Measurements from ENCODE around the gene NEK3.
A peak's percentile ranks its signal among the peaks of the same experiment; 100 is the strongest.
"Not testable (repeated sequence)": the region's sequence is repeated elsewhere in the genome, so short reads cannot be mapped to it uniquely, and the experiment has no call there.

The NEK3 gene, protein sequence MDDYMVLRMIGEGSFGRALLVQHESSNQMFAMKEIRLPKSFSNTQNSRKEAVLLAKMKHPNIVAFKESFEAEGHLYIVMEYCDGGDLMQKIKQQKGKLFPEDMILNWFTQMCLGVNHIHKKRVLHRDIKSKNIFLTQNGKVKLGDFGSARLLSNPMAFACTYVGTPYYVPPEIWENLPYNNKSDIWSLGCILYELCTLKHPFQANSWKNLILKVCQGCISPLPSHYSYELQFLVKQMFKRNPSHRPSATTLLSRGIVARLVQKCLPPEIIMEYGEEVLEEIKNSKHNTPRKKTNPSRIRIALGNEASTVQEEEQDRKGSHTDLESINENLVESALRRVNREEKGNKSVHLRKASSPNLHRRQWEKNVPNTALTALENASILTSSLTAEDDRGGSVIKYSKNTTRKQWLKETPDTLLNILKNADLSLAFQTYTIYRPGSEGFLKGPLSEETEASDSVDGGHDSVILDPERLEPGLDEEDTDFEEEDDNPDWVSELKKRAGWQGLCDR

DNA sequence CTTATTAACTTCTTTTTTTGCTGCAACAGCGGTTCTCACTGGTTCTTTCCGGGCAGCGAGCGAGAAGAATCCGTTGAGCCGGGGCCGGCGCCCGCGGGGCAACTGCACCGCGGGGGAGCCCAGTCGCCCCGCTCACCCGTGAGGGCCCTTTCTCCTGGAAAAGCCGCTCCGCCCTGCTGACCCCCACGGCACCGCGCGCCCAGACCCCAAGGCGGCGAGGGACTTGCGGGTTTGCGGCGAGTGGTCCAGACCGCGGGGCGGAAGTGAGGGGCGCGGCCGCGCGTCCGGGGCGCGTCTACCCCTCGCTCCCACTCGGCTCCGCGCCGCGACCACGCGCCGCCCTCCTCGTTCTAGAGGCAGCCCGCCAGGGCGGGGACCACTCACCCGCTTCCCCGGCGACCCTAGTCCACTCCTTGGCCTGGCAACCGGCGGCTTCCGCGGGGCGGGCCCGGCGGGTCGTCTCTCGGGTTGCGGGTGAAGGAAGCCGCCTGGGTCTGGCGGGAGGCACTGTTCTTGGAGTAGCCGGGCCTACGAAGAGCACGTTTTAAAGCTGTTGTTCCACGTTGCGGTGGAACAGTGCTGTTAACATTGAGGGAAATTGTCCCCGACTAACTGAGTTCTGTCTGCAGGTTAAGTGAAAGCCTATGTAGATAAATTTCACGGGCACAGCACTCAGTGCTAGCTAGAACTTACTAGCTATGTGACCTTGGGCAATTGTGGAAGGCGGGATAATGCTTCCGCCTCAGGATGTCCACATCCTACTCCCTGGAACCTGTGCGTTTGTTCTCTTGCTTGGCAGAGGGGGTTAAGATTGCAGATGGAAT lies at the start of gene NEK3:
NEK3 (minus strand) TSS at position 439 of the 824 bp plus-strand sequence. CDS start 3,406 bp downstream, outside the sequence.
- DNase-seq: peak; percentile 53 to 76

DNA sequence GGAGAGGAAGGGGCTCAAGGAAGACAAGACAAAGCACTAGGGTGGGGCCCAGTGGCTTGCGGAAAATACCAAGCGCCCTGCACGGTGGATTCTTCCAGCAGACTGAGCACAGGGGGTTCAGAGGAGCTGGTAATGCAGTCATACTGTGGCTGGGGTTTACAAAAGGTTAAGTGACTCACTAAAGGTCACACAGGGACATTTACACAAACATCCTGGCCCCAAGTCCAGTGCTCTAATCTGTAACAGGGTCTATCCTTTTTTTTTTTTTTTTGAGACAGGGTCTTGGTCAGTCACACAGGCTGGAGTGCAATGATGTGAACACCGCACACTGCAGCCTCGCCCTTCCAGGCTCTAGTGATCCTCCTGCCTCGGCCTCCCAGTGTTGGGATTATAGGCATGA lies 49.0 kb upstream of the NEK3 start:
- DNase-seq: not testable (repeated sequence)

DNA sequence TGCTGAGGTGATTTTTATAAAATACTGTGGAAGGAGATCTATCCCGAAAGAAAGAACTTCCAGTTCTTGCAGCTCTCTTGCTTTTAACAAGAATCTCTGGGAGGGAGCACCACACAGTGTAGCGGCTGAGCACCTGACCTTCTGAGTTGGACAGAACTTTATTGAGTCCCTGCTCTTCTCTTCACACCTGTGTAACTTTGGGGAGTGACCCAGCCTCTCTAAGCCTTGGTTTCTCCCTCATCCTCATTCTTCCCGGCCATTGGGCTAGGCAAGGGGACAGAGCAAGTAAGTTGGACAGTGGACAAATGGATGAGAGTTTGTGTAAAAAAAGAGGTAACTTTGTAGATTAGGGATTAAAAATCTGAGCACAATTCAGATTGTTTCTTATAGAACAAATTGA lies 48.5 kb upstream of the NEK3 start:
- not testable (repeated sequence) for DNase-seq

DNA sequence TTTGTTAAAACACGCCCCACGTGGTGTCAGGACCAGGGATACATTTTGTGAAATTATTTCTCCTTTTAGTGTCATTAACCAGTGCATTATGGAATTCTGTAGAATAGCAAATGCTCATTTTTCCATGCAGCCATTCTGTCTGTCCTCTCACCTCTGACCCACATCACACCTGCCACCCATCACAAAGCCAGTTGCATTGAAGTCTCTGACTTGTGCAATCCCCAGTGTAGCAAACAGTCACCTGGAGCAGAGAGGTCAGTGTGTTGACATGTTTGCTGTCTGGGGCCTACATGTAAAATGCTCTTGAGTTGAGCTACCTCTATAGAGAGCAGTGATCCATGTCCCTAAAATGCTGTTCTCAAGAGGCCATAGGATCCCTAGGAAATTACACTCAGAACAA lies 47.9 kb upstream of the NEK3 start:
- DNase-seq: not testable (repeated sequence)

DNA sequence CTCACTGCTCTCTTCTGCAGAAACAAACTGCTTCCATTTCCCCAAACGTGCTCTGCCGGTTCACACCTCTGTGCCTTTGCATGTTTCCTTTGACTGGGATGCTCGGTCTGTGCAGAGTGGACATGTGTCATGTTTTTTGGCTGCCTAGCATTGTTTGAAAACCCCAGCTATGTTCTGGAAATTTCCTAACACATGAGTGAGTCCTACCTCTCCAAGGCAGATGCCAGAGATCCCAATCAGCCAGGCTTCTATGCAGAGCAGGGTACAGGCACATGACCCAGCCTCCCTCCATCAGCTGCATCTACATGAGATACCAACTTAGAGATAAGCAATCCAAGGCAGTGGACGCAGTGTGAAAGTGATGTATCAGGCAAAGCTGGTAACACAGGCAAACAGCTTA lies 45.1 kb upstream of the NEK3 start:
- DNase-seq: not testable (repeated sequence)

DNA sequence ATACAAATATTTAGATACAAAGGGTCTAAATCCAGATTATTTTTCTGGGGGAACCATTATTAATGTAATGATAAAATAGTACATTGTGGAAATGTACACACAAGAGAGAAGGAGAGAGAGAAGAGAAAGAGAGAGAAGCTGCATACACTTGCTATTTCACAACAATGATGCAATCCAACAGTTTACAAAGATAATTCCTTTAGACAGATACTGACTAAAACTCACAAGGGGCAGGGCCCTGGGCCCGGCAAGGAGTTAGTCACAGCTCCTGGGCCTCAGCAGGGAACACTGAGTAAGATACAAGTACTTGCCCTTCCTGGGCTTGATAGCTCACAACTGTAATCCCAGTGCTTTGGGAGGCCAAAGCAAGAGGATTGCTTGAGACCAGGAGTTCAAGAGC lies 44.5 kb upstream of the NEK3 start:
- DNase-seq: not testable (repeated sequence)

DNA sequence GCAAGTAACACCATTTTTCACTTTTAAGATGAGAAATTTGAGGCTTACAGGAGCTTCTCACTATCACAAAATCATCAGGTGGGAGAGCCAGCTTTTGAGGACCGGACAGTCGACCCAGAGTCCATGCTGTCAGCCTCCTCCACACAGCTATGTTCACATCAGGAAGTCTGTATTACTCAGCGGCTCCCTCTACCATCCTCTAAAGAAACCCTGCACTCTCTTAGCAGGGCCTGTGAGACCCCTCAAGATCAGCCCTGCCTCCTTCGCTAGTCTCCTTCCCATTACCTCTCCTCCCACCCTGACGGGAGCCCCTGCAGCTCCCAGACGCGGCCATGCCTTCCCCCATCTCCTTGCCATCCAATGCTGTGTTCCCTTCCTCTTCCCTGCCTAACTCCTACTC lies 43.1 kb upstream of the NEK3 start:
- not testable (repeated sequence) for DNase-seq

DNA sequence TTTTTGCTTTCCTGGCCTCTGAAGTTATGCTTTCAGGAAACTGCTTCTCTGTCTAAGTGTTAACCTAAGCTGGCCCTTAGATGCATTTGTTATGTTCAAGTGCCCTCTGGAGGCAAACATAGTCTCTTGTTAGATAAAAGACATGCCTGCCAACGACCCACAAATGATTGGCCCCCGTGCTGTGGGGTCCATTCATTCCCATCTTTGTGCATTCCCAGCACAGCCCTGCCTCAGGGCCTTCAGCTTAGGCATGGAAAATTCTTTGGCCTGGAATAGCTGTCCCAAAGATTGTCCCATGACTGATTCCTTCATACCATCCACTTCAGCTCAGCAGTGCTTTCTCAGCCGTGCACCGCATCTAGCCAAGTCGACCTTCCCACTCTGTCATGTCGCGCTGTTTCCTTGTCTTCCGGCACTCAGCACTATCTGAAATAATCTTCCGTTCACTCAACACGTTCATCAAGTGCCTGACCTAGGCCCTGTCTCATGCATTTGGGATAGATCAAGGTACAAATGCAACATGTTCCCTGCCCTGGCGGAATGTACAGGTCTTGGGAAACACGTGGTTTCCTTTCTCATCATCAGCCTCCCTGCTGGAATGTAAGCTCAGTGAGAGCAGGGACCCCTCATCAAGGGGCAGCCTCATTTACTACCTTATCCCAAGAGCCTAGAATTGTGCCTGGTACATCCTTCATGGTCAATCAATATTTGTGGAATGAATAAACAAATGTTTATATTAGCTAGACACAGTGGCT lies 42.2 kb upstream of the NEK3 start:
- peak in 1 of 2 experiments; percentile 17 for DNase-seq

DNA sequence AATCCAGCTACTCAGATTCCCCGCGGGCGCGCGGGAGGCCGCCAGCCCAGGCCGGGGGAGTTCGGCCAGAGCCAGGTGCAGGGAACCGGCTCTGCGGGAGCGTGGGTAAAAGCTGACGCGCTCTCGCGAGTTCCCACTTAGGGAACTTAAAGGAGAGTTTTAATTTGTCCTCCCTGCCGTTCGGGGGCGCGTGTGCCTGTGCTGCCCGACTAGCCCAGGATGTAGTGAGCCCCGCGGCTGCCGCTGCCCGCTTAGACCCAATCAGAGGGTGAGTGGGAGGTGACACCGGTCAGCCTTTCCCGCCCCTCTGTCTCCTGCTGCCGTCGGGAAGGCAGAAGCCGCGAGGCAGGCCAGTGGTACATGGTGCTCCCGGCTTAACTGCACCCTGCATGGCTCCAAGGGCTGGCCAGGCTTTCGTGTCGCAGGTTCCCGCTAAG lies 36.0 kb upstream of the NEK3 start:
- DNase-seq: peak; percentile 89 to 91

DNA sequence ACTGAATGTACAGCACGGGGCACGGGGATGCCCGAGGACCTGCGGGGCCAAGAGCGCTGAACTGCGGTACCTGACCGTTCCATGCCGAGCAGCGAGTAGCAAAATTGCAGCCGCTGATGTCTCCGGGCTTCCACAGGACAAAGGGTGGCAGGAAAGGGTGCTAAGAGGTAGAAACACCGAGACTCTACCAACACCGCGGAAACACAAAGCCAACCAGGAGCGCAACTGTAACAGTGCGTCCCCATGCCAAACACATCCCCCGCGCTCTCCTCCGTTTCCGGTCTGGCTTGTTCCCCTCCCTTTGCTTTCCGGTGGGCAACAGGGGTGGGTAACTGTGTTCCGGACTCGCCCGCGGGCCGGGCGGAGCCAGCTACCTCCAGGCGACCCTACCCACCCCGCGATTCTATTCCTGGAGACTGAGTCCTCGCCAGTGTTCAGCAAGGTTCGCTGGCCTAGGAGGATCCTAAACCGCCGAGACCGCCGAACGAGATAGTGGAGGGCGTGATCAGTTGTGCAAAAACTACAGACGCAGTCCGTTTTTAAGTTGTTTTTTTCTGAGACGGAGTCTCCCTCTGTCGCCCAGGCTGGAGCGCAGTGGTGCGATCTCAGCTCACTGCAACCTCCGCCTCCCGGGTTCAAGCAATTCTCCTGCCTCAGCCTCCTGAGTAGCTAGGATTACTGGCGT lies 34.9 kb upstream of the NEK3 start:
- peak; percentile 41 for DNase-seq

DNA sequence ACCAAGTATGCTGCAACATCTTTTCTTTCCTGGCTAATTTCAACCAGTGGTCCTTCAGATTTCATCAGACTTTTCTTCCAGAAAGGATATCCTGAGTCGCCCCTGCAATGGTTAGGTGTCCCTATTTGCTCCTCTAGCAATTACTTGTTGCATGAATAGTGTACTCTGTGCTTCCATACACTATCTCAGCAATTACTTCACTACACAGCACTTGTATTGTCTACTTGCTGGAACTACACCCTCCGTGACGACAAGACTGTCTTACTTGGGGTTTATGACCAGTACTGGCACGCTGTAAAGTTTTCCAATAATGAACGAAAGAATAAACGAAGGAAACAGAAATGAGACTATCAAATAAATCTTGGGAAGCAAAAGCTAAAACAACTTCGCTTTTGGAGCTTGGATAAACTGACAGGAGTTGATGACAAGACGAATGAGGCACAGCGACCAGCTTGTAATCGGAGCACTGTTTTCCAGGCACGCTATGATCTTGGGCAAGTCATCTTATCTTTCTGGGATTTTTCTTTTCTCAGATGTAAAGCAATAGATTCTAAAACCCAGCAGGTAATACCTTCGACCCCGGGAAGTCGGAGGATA lies 34.3 kb upstream of the NEK3 start:
- not testable (repeated sequence) for DNase-seq

DNA sequence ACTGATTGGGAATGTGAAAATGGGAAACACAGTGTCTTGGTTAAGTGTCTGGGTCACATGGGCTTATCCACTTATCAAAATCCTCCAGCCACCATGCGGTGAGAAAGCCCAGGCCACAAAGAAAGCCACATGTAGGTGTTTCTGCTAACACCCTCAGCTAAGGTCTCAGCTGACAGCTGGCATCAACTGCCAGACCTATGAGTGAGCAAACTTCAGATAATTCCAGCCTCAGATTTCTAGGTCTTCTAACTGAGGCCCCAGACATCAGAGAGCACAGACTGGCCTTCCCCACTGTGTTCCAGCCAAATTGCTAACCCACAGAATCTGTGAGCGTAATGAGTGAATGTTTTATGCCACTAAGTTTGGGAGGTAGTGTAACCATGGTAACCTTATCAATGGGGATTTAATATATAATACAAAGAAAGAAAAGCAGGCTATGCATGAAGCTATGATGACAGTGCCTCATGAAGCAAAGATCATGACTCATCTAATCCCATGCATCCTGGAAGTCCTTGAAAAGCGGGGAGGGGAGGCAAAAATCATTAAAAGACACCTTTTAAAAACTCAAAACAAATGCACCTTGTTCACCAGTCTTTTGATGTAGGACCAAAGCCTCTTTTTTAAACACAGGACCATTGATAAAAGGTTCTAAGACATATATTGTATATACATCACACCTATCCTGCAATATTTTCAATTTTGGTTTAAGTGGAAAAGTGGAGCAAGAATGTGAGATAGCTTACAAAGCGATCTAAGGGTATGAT lies 28.2 kb upstream of the NEK3 start:
- DNase-seq: not testable (repeated sequence)

DNA sequence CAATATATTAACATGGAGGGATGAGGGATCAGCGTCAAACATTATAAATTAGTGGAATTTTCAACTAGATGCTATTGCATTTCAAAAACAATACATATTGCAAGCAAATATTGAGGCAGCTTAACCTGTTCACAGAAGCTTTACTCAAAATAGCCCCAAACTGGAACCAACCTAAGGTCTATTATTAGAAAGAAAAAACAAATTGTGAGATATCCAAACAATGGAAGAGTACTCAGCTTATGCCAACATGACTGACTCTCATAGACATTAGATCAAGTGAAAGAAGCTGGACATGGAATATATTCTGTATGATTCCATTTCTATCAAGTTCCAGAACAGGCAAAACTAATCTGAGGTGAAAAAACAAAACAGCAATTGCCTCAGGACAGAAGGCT lies 27.6 kb upstream of the NEK3 start:
- DNase-seq: no peak

DNA sequence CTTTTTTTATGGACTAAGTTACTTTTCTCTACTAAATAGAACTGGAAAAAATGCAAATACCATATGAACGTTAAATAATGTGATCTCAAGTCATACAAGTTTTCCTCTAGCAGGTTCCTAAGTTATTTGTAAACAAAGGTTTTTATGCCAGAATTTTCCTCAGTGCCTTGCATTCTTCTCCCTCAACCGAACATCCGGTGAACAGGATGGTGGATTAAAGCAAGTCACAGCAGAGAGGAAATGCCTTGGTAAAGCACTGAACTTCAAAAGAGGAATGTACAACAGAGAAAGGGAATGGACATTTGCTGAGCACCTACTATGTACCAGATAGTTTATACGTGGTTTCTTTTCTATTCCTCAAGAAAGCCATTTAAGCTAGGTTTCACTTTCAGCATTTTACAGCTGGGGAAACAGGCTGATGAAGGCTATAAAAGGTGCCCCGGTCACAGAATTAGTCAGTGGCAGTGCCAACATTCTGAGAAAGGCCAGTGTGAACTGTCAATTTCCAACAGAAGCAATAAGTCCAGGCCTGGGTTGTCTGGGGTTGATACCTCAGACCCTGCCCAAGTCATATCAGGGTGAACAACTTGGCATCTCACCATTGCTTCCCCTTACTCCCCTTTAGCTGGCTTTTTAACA lies 22.0 kb upstream of the NEK3 start:
- DNase-seq: not testable (repeated sequence)

DNA sequence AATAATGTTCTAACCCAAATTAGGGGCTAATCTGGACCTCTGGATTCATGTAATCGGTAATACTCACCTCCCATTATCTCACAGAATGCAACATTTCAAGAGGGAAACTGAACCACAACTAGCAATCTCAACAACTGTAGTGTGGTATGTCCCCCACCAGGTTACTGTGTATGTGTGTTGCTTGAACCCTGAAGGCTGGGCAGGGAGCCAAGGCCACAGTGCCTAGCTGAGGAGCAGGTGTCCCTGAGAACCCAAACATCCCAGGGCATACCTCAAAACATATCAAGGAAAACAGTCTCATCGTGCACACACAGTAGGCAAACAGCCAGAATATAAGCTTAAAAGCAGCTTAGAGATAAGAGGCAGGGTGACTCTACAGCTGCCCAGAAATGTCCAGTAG lies 20.5 kb upstream of the NEK3 start:
- no peak for DNase-seq

DNA sequence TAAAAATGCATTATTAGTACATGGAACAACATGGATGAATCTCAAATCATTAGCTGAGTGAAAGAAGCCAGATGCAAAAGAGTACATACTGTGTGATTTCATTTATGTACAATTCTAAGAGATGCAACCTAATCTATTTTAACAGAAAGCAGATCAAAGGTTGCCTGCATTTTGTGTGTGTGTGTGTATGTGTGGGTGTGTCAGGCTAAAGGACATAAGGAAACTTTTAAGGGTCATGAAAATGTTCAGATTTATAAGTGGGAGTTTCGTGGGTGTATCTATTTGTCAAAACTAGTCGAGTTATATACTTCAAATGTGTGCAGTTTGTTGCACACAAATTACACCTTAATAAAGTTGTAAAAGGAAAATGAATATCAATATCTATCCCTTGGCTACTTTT lies 17.9 kb upstream of the NEK3 start:
- no peak for DNase-seq

DNA sequence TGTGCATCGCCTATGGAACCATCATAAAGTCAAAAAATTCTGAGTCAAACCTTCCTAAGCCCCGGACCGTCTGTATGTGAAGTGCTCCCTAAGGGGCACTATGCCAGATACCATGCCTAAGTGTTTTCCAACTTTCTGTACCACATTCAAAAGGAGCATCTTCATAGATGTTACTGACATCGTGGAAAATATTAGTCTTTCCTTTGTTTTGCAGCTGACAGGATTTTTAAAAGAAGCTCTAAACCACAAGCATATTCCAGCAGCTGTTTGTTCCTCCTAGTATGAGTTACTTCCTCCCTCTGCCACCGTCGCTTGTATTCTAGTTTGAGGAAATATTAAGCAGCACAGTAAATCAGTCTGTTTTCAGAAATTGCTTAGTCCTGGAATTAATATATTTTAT lies 14.6 kb upstream of the NEK3 start:
- not testable (repeated sequence) for DNase-seq

DNA sequence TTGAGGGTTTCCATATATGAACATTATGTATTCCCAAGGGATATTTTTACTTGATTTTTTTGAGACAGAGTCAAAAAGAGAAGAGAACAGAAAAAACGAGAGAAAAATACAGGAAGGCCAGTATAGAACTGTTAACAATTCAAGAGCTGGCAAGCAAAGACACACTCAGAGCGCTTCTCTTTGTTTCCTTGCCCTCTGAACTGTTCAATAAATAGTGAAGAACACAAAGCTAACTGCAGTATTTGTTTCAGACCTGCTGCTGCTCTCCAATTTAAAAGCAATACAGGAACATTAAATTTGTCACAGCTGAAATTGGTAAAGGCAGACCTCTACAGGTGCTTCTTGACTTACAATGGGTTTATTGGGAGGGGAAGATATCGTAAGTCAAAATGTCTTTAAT lies 14.0 kb upstream of the NEK3 start:
- DNase-seq: no peak

DNA sequence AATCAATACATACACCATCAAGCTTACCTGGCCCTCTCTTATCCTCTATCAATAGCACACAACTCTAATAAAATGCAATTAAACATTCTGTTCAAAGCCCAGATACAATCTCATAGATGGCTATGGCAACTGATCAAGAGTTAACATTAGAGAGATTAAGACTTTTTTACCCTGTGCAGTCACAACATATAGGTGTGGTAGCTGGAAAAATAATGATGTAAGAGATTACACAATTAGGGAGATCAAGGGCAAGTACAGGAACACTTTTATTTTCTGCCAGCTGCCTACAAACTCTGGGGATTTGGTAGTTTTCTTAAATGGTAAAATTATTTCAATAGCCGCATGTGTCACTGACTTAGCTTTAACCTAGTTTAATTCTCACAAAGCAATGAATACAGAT lies 12.3 kb upstream of the NEK3 start:
- not testable (repeated sequence) for DNase-seq

DNA sequence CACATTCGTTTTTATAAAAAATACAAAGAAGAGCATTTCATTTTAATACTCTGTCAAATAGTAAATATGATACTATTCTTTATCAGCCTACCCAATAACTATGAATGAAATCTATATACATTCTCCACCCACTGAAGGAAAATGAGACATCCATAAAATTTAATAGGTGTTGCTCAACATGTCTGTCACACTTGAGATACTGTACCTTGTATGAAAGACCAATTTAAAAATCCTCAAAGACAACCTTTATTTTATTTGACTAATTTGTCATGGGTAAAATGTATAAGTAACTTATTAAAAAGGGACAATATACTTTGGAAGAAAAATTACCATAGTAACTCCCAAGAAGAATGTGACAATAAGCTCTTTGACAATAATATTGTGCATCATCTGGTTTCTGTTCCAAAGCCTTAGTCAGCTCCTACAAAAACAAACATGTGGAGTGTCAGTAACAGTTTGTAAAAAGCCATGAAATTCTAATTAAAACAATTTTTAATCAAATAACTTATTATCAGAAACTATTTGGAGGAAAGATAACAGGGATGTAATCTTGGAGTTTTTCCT lies 11.5 kb upstream of the NEK3 start:
- not testable (repeated sequence) for DNase-seq

Data from SHP77 (cell line).